22Rv1 (cell line): ENCODE data around the gene HS6ST2.

Experiments
- H3K27ac ChIP-seq: fragments of 450-650 bp; 2 replicates; pipeline ENCODE4 v1.5.1; 2017
- CTCF ChIP-seq: fragments of 450-650 bp; IDR thresholded peaks from 2 replicates; pipeline ENCODE4 v1.5.1; 2017; ENCODE audit warnings: mild to moderate bottlenecking
- ZFX ChIP-seq: fragments of 450-650 bp; IDR thresholded peaks from 2 replicates; pipeline ENCODE4 v1.6.1; 2017; ENCODE audit warnings: antibody characterized with exemption, borderline replicate concordance

HS6ST2 gene

GRCh38 chrX:132584936-132585335, 373.5 kb downstream of the HS6ST2 start:
- H3K27ac ChIP-seq: no peak overlapping the region
- no peak for TF ChIP-seq CTCF
- no peak for TF ChIP-seq ZFX

GRCh38 chrX:132576939-132577338, 381.5 kb downstream of the HS6ST2 start:
- no peak for TF ChIP-seq CTCF
- TF ChIP-seq ZFX: no peak
- H3K27ac ChIP-seq: no peak overlapping the region
